Measurements from ENCODE around the gene MRPL28. TPM values are rescaled to one million over a fixed set of nuclear protein-coding genes. Genes with fewer than 3 reads are reported as not detected.
"Not testable (repeated sequence)": the region's sequence is repeated elsewhere in the genome, so short reads cannot be mapped to it uniquely, and the experiment has no call there.

The MRPL28 gene
- total and polyA plus RNA-seq, 10 donors: 38.0 to 108 (median 55.8) TPM

DNA sequence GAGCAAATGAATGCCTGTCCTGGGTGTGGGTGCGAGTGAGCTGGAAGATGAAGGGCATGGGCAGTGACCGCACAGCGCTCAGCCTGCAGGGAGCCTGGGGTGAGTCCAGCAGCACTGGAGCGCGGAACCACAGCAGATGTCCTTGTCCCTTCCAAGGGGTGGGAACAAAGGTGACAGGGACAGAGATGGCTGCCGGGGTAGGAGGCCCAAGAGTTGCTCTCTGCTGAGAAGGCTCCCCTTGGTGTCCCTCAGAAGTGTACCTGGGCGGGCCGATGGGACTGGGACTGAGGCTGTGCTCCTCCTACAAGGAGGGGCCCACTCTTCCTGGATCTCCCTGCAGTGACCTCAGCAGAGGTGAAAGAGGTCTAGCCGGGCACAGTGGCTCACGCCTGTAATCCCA lies 19.0 kb upstream of the MRPL28 start:
- TF ChIP-seq POLR2AphosphoS5 (IDR thresholded peaks at IDR 0.05) (no peak), POLR2A (IDR thresholded peaks at IDR 0.05) (no peak)
- TF ChIP-seq, protein P1, sequence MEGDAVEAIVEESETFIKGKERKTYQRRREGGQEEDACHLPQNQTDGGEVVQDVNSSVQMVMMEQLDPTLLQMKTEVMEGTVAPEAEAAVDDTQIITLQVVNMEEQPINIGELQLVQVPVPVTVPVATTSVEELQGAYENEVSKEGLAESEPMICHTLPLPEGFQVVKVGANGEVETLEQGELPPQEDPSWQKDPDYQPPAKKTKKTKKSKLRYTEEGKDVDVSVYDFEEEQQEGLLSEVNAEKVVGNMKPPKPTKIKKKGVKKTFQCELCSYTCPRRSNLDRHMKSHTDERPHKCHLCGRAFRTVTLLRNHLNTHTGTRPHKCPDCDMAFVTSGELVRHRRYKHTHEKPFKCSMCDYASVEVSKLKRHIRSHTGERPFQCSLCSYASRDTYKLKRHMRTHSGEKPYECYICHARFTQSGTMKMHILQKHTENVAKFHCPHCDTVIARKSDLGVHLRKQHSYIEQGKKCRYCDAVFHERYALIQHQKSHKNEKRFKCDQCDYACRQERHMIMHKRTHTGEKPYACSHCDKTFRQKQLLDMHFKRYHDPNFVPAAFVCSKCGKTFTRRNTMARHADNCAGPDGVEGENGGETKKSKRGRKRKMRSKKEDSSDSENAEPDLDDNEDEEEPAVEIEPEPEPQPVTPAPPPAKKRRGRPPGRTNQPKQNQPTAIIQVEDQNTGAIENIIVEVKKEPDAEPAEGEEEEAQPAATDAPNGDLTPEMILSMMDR (IDR thresholded peaks at IDR 0.05 in 8 of 11, conservative IDR thresholded peaks at IDR 0.05 in 3 of 11): no peak
- H3K27ac ChIP-seq: no peak overlapping the region
- H3K4me3 ChIP-seq: no peak overlapping the region
- H3K36me3 ChIP-seq: no peaks in the 10 kb centered on the region
- DNase-seq: peak; percentile 68
- intact Hi-C loops (cut with DNase I; ENCODE audit: low total_unique reads): no loop called here
- H3K4me1 ChIP-seq: peaks cover 0 to 26% (median 4%) of the 10 kb centered on the region in 6 donors
- peaks cover 0 to 6% (median 0%) of the 10 kb centered on the region in 8 donors for H3K9me3 ChIP-seq
- H3K27me3 ChIP-seq (replicated peaks in 1 of 7): no peaks in the 10 kb centered on the region
- WGBS, 5 donors: 81 to 93% (median 87%) methylated on average over 8 to 10 of the region's 10 CpGs

DNA sequence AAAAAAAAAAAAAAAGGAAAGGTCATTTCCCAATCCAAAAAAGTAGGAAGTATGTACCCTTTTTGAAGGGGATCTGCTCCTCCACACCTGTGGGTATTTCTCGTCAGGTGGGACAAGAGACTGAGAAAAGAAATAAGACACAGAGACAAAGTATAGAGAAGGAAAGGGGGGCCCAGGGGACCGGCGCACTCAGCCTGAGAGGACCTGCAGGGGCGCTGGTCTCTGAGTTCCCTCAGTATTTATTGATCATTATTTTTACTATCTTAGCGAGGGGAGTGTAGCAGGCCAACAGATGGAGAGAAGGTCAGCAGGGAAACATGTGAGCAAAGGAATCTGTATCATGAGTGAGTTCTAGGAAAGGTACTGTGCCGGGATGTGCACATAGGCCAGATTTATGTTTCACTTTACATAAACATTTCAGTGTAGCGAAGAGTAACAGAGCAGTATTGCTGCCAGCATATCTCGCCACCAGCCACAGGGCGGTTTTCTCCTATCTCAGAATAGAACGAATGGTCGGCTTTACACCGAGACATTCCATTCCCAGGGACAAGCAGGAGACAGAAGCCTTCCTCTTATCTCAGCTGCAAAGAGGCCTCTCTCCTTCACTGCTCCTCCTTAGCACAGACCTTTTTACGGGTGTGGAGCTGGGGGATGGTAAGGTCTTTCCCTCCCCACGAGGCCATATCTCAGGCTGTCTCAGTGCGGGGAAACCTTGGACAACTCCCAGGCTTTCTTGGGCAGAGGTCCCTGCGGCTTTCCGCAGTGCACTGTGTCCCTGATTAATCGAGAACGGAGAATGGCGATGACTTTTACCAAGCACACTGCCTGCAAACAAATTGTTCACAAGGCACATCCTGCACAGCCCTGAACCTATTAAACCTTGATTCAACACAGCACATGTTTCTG lies 17.7 kb upstream of the MRPL28 start:
- peaks cover 8 to 39% (median 17%) of the 10 kb centered on the region in 6 donors for H3K4me1 ChIP-seq
- H3K9me3 ChIP-seq; H3K36me3 ChIP-seq; H3K27ac ChIP-seq; H3K27me3 ChIP-seq (replicated peaks in 1 of 7); intact Hi-C loops (cut with DNase I; ENCODE audit: low total_unique reads); H3K4me3 ChIP-seq: not testable (repeated sequence)
- 71 to 89% (median 79%) methylated on average over 20 of the region's 20 CpGs for WGBS, 5 donors
- DNase-seq: peak; percentile 55

- Histone ChIP-seq H3K27me3 (replicated peaks in 1 of 7) (no peaks in the 10 kb centered on the region), H3K27ac (no peak overlapping the region), H3K36me3 (no peaks in the 10 kb centered on the region), H3K4me3 (no peak overlapping the region), H3K9me3 (peaks cover 0 to under 1% (median 0%) of the 10 kb centered on the region in 8 donors), H3K4me1 (peaks cover 11 to 41% (median 25%) of the 10 kb centered on the region in 6 donors)
- intact Hi-C loops (cut with DNase I; ENCODE audit: low total_unique reads): no loop called here
- no peak for TF ChIP-seq POLR2AphosphoS5 (IDR thresholded peaks at IDR 0.05)
- TF ChIP-seq, protein P1 (IDR thresholded peaks at IDR 0.05 in 8 of 11, conservative IDR thresholded peaks at IDR 0.05 in 3 of 11): no peak
- TF ChIP-seq POLR2A (IDR thresholded peaks at IDR 0.05): no peak
- DNase-seq: peak; percentile 64
- WGBS, 5 donors: 78 to 89% (median 86%) methylated on average over 19 of the region's 19 CpGs
These were observed 16.4 kb upstream of the MRPL28 start for GRCh38 chr16:386641-387156.

GRCh38 chr16:383326-384051 lies 13.2 kb upstream of the MRPL28 start:
- Histone ChIP-seq H3K9me3 (no peaks in the 10 kb centered on the region), H3K4me1 (peaks cover 17 to 68% (median 49%) of the 10 kb centered on the region in 6 donors), H3K36me3 (no peaks in the 10 kb centered on the region), H3K4me3 (peak overlapping the region; percentile 80 to 100 (median 96)), H3K27ac (peak overlapping the region; percentile 49 to 92 (median 86)), H3K27me3 (replicated peaks in 1 of 7) (no peaks in the 10 kb centered on the region)
- intact Hi-C loops (cut with DNase I; ENCODE audit: low total_unique reads): no loop called here
- WGBS, 5 donors: 14 to 32% (median 18%) methylated on average over 29 to 33 of the region's 33 CpGs
- peak; percentile 88 for DNase-seq
- peak in 2 of 3 donors; percentile 72 to 81 for TF ChIP-seq POLR2AphosphoS5 (IDR thresholded peaks at IDR 0.05)
- TF ChIP-seq, protein P1 (IDR thresholded peaks at IDR 0.05 in 8 of 11, conservative IDR thresholded peaks at IDR 0.05 in 3 of 11): peak in 1 of 11 experiments; percentile 10
- no peak for TF ChIP-seq POLR2A (IDR thresholded peaks at IDR 0.05)

All from spleen (tissue), 11 donors.